Glutamatergic neuron (in vitro differentiated cells): Measurements from ENCODE around the gene ITGA8. TPM values are rescaled to one million over a fixed set of nuclear protein-coding genes. Genes with fewer than 3 reads are reported as not detected.

Source experiments
- DNase-seq: peaks from one replicate; pipeline ENCODE4 v3.0.0; 2022
- H3K27ac Mint-ChIP-seq: one replicate; pipeline ENCODE4 v1.8.0; 2020; ENCODE audit warnings: mild to moderate bottlenecking, mixed read lengths, inconsistent platforms; ENCODE audit not compliant: unreplicated experiment
- H3K27me3 Mint-ChIP-seq: one replicate; pipeline ENCODE4 v1.8.0; 2020; ENCODE audit warnings: mild to moderate bottlenecking, moderate library complexity, mixed read lengths, inconsistent platforms; ENCODE audit not compliant: unreplicated experiment
- H3K36me3 Mint-ChIP-seq: one replicate; pipeline ENCODE4 v1.8.0; 2020; ENCODE audit warnings: mild to moderate bottlenecking, mixed read lengths, inconsistent platforms; ENCODE audit not compliant: unreplicated experiment
- H3K4me1 Mint-ChIP-seq: one replicate; pipeline ENCODE4 v1.8.0; 2020; ENCODE audit warnings: mild to moderate bottlenecking, low read depth, mixed read lengths, inconsistent platforms; ENCODE audit not compliant: unreplicated experiment
- H3K4me3 Mint-ChIP-seq: one replicate; pipeline ENCODE4 v1.8.0; 2020; ENCODE audit warnings: mild to moderate bottlenecking, mixed read lengths, inconsistent platforms; ENCODE audit not compliant: unreplicated experiment
- H3K9me3 Mint-ChIP-seq: one replicate; pipeline ENCODE4 v1.8.0; 2020; ENCODE audit warnings: mild to moderate bottlenecking, moderate library complexity, mixed read lengths, inconsistent platforms; ENCODE audit not compliant: unreplicated experiment
- CTCF ChIP-seq: fragments of 200-600 bp; sonication (generic); IDR thresholded peaks from one replicate; pipeline ENCODE4 v1.5.0; 2021; ENCODE audit not compliant: partially characterized antibody, unreplicated experiment
- total RNA-seq: library from RNA; stranded (reverse); fragmentation: NEBNext Ultra II Directional; extraction: Animal tissue kit (Norgen Biotek cat#: 25700); gene quantifications from one replicate; pipeline ENCODE4 v1.2.1, GENCODE V29; 2021; ENCODE audit not compliant: unreplicated experiment

The ITGA8 gene
- total RNA-seq, 1 donor from 2014 or later = 0.93 TPM

DNA sequence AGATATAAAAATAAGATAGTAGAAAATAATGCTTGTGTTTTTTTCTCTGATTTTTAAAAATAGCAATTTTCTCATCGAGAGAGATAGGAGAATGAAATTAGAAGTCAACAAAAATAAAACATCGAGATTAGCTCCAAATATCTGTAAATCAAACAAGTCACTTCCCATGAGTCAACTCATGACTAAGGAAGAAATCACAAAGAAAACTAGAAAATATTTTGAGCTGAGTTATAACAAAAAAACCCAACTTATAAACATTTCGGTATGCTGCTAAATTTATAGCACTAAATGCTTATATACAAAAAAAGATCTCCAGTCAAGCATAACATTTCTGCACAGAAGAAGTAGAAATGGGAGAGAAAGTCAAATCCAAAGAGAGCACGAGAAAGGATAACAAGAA is 140.1 kb downstream of the ITGA8 start:
- no peak for TF ChIP-seq CTCF
- no peaks in the 10 kb centered on the region for H3K4me1 Mint-ChIP-seq
- peaks cover 7% of the 10 kb centered on the region for H3K36me3 Mint-ChIP-seq
- no peak overlapping the region for H3K27ac Mint-ChIP-seq
- H3K9me3 Mint-ChIP-seq = no peaks in the 10 kb centered on the region
- H3K4me3 Mint-ChIP-seq = no peak overlapping the region
- no peaks in the 10 kb centered on the region for H3K27me3 Mint-ChIP-seq
- no peak for DNase-seq

GRCh38 chr10:15572531-15573045 is 147.1 kb downstream of the ITGA8 start:
- TF ChIP-seq CTCF = no peak
- H3K4me1 Mint-ChIP-seq = no peaks in the 10 kb centered on the region
- no peaks in the 10 kb centered on the region for H3K36me3 Mint-ChIP-seq
- H3K4me3 Mint-ChIP-seq = no peak overlapping the region
- H3K9me3 Mint-ChIP-seq = no peaks in the 10 kb centered on the region
- H3K27ac Mint-ChIP-seq = no peak overlapping the region
- no peaks in the 10 kb centered on the region for H3K27me3 Mint-ChIP-seq
- no peak for DNase-seq

GRCh38 chr10:15571575-15571974 is 148.1 kb downstream of the ITGA8 start:
- H3K9me3 Mint-ChIP-seq = no peaks in the 10 kb centered on the region
- H3K4me1 Mint-ChIP-seq = no peaks in the 10 kb centered on the region
- no peak overlapping the region for H3K27ac Mint-ChIP-seq
- DNase-seq = no peak
- H3K27me3 Mint-ChIP-seq = peaks cover 2% of the 10 kb centered on the region
- no peak for TF ChIP-seq CTCF
- H3K36me3 Mint-ChIP-seq = no peaks in the 10 kb centered on the region
- no peak overlapping the region for H3K4me3 Mint-ChIP-seq

GRCh38 chr10:15570738-15571339 is 148.9 kb downstream of the ITGA8 start:
- no peak for TF ChIP-seq CTCF
- H3K4me3 Mint-ChIP-seq = no peak overlapping the region
- H3K9me3 Mint-ChIP-seq = no peaks in the 10 kb centered on the region
- DNase-seq = no peak
- H3K4me1 Mint-ChIP-seq = no peaks in the 10 kb centered on the region
- no peaks in the 10 kb centered on the region for H3K36me3 Mint-ChIP-seq
- H3K27ac Mint-ChIP-seq = no peak overlapping the region
- peaks cover 2% of the 10 kb centered on the region for H3K27me3 Mint-ChIP-seq

DNA sequence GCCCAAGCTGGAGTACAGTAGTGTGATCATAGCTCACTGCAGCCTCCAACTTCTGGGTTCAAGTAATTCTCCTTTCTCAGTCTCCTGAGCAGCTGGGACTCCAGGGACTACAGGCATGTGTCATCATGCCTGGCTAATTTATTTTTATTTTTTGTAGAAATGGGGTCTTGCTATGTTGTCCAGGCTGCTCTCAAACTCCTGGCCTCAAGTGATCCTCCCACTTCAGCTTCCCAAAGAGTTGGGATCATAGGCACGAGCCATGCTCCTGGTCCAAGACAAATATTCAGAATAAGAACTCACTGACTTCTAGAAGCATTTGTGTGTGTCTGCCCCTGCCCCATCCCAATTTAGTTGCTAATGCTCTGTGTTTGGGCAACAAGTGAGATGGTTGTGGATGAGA is 151.8 kb downstream of the ITGA8 start:
- DNase-seq = no peak
- Mint-ChIP-seq H3K36me3 (no peaks in the 10 kb centered on the region), H3K9me3 (peaks cover 1% of the 10 kb centered on the region), H3K4me1 (no peaks in the 10 kb centered on the region), H3K27me3 (peaks cover 2% of the 10 kb centered on the region), H3K27ac (no peak overlapping the region), H3K4me3 (no peak overlapping the region)
- TF ChIP-seq CTCF = no peak
